Trophoblast cell (in vitro differentiated cells and primary cell): ENCODE results near the gene TRIP4.
A peak's percentile ranks its signal among the peaks of the same experiment; 100 is the strongest.

ENCODE experiments used
- DNase-seq, 2 donors: peaks; one replicate each; pipeline ENCODE4 v3.0.0-alpha.2; 2016
- H2AFZ ChIP-seq: 2 replicates; pipeline ENCODE4 v1.6.1; 2013; ENCODE audit warnings: low read length, moderate library complexity, mild to moderate bottlenecking; ENCODE audit not compliant: insufficient read depth, poor library complexity
- H2AK5ac ChIP-seq: 2 replicates; pipeline ENCODE4 v1.6.1; 2013; ENCODE audit warnings: mild to moderate bottlenecking, low read length
- H2BK120ac ChIP-seq: 2 replicates; pipeline ENCODE4 v1.6.1; 2013; ENCODE audit warnings: low read length, mild to moderate bottlenecking, moderate library complexity; ENCODE audit not compliant: insufficient read depth, poor library complexity
- H2BK12ac ChIP-seq: 2 replicates; pipeline ENCODE4 v1.6.1; 2013; ENCODE audit warnings: mild to moderate bottlenecking, low read length, moderate library complexity
- H2BK5ac ChIP-seq: 2 replicates; pipeline ENCODE4 v1.6.1; 2013; ENCODE audit warnings: low read length, low read depth, moderate library complexity, mild to moderate bottlenecking; ENCODE audit not compliant: poor library complexity
- H3K14ac ChIP-seq: 2 replicates; pipeline ENCODE4 v1.6.1; 2013; ENCODE audit warnings: mild to moderate bottlenecking, low read length
- H3K18ac ChIP-seq: 2 replicates; pipeline ENCODE4 v1.6.1; 2013; ENCODE audit warnings: mild to moderate bottlenecking, low read length
- H3K23ac ChIP-seq: 2 replicates; pipeline ENCODE4 v1.6.1; 2013; ENCODE audit warnings: low read length
- H3K27ac ChIP-seq: 2 replicates; pipeline ENCODE4 v1.5.1; 2013; ENCODE audit warnings: low read depth, mild to moderate bottlenecking, inconsistent platforms, low read length, moderate library complexity
- H3K27me3 ChIP-seq: 2 replicates; pipeline ENCODE4 v1.6.1; 2013; ENCODE audit warnings: inconsistent platforms, mild to moderate bottlenecking, low read length, moderate library complexity; ENCODE audit not compliant: insufficient read depth
- H3K36me3 ChIP-seq, 2 experiments: 1 replicate in 1 of 2; 2 replicates in 1 of 2; pipeline ENCODE4 v1.6.1; 2013; ENCODE audit warnings: low read length in 2 of 2, mild to moderate bottlenecking in 2 of 2, moderate library complexity in 1 of 2; ENCODE audit not compliant: insufficient read depth in 2 of 2, control insufficient read depth in 1 of 2
- H3K4ac ChIP-seq: 2 replicates; pipeline ENCODE4 v1.6.1; 2013; ENCODE audit warnings: low read depth, mild to moderate bottlenecking, low read length, moderate library complexity
- H3K4me1 ChIP-seq, 2 experiments: 1 replicate in 1 of 2; 2 replicates in 1 of 2; pipeline ENCODE4 v1.6.1; 2013; ENCODE audit warnings: low read length in 2 of 2, mild to moderate bottlenecking in 2 of 2, moderate library complexity in 1 of 2; ENCODE audit not compliant: insufficient read depth in 2 of 2, control insufficient read depth in 1 of 2
- H3K4me2 ChIP-seq: 2 replicates; pipeline ENCODE4 v1.6.1; 2013; ENCODE audit warnings: inconsistent platforms, mild to moderate bottlenecking, low read length, moderate library complexity
- H3K4me3 ChIP-seq: 2 replicates; pipeline ENCODE4 v1.5.1; 2013; ENCODE audit warnings: mild to moderate bottlenecking, low read depth, low read length, inconsistent platforms
- H3K79me1 ChIP-seq: one replicate; pipeline ENCODE4 v1.6.1; 2013; ENCODE audit warnings: low read length
- H3K79me2 ChIP-seq: 2 replicates; pipeline ENCODE4 v1.6.1; 2013; ENCODE audit warnings: low read length, mild to moderate bottlenecking; ENCODE audit not compliant: control insufficient read depth, insufficient read depth, poor library complexity
- H3K9ac ChIP-seq: 2 replicates; pipeline ENCODE4 v1.6.1; 2013; ENCODE audit warnings: mild to moderate bottlenecking, low read length
- H3K9me3 ChIP-seq: 2 replicates; pipeline ENCODE4 v1.6.1; 2013; ENCODE audit warnings: low read depth, mild to moderate bottlenecking, control low read depth, inconsistent platforms, low read length; ENCODE audit not compliant: insufficient read depth
- H4K12ac ChIP-seq: 2 replicates; pipeline ENCODE4 v1.6.1; 2013; ENCODE audit warnings: low read depth, mild to moderate bottlenecking, low read length, moderate library complexity
- H4K8ac ChIP-seq: 2 replicates; pipeline ENCODE4 v1.6.1; 2013; ENCODE audit warnings: low read depth, mild to moderate bottlenecking, low read length, moderate library complexity
- H4K91ac ChIP-seq: one replicate; pipeline ENCODE4 v1.6.1; 2013; ENCODE audit warnings: low read depth, mild to moderate bottlenecking, low read length, moderate library complexity
- WGBS: extraction: QIAGEN DNeasy Blood & Tissue Kit; methylation state at CpG from one replicate; pipeline ENCODE4 v1.1.7; 2013; ENCODE audit warnings: missing lambda C conversion rate; ENCODE audit not compliant: insufficient read length, insufficient coverage; ENCODE audit errors: extremely low coverage; 5-methylcytosine and 5-hydroxymethylcytosine counted together

TRIP4 gene

DNA sequence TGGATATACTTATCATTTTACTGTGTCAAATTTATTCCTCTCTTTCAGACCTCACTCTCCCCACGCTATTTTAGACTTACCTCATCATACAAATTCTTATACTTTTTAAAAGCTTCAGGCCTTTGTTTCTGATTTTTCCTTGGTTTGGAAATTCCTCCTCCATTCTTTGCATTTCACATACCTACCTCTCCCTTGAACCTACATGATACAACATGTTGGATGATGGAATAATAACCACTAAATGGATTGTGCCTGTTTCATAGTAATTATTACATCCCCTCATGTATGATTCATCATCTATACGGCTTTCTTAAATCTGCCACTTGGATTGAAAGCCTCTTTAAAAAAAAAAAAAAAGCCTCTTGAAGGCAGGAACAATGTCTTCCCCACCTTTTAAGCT is 24.6 kb downstream of the TRIP4 start:
- Histone ChIP-seq H3K9me3 (no peaks in the 10 kb centered on the region), H3K27me3 (no peaks in the 10 kb centered on the region), H3K4ac (no peak overlapping the region), H3K18ac (no peak overlapping the region), H3K4me3 (no peak overlapping the region), H3K9ac (no peak overlapping the region), H3K79me2 (no peaks in the 10 kb centered on the region), H3K4me2 (no peak overlapping the region), H4K8ac (no peak overlapping the region), H3K36me3 (peaks cover 23 to 26% of the 10 kb centered on the region in 2 experiments), H3K4me1 (no peaks in the 10 kb centered on the region), H3K14ac (no peak overlapping the region), H2BK120ac (no peak overlapping the region), H3K79me1 (no peaks in the 10 kb centered on the region), H2BK5ac (no peak overlapping the region), H3K27ac (no peak overlapping the region), H2AK5ac (no peak overlapping the region), H2AFZ (no peak overlapping the region), H4K91ac (no peak overlapping the region), H2BK12ac (no peak overlapping the region), H3K23ac (no peak overlapping the region), H4K12ac (no peak overlapping the region)
- peak in 1 of 2 donors; percentile 75 for DNase-seq
- WGBS, result no CpG with 5 or more reads among the region's 2 CpGs

DNA sequence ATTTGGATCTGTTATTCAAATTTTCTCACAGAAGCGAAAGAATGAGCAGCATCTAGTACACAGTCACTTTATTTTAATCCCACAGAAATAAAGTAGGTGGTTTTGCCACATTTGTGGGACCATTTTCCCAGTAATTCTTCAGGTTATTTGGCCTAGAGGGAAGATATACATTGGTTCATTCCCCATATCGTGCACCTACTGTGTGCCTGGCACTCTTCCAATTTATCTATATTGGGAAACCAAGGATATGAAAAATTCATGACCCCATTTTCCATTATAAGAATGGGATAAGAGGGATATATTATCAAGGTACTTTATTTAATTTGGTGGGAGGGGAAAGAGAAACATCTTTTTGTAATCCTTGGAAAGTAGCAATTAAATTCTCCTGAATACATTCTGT is 35.1 kb downstream of the TRIP4 start:
- Histone ChIP-seq H4K12ac (no peak overlapping the region), H2BK120ac (no peak overlapping the region), H3K9me3 (no peaks in the 10 kb centered on the region), H3K4me2 (no peak overlapping the region), H3K18ac (no peak overlapping the region), H2BK12ac (no peak overlapping the region), H4K91ac (no peak overlapping the region), H3K14ac (no peak overlapping the region), H3K23ac (no peak overlapping the region), H3K79me1 (no peaks in the 10 kb centered on the region), H3K36me3 (peaks cover 22 to 31% of the 10 kb centered on the region in 2 experiments), H3K4ac (no peak overlapping the region), H3K4me1 (no peaks in the 10 kb centered on the region), H3K27me3 (no peaks in the 10 kb centered on the region), H2AK5ac (no peak overlapping the region), H3K9ac (no peak overlapping the region), H3K4me3 (no peak overlapping the region), H3K27ac (no peak overlapping the region), H3K79me2 (no peaks in the 10 kb centered on the region), H2AFZ (no peak overlapping the region), H4K8ac (no peak overlapping the region), H2BK5ac (no peak overlapping the region)
- WGBS, result no CpG with 5 or more reads among the region's 2 CpGs
- DNase-seq, result no peak

DNA sequence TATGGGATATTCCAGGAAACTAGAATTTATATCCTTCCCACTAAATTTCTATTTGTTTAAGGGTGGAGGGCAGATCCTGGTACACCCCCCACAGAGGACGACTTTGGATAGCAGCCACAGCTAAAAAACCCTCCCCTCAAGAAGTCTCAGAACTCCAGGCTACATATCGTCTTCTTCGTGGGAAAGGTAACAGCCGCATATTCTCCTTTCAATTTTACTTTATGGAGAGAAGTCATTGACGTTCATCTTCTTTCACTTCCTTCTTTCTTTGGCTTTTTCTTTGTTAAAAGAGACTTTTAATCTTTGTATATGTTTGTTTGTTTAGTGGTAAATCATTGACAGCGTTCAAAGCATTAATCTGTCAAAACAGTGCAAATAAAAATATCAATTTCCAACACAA is 36.3 kb downstream of the TRIP4 start:
- no peak overlapping the region for H3K4me3 ChIP-seq
- no peak overlapping the region for H2AK5ac ChIP-seq
- H4K12ac ChIP-seq, result no peak overlapping the region
- no peak for DNase-seq
- no peak overlapping the region for H4K8ac ChIP-seq
- no peaks in the 10 kb centered on the region for H3K9me3 ChIP-seq
- H2BK12ac ChIP-seq, result no peak overlapping the region
- no peak overlapping the region for H3K27ac ChIP-seq
- H3K23ac ChIP-seq, result no peak overlapping the region
- H3K36me3 ChIP-seq, result peaks cover 20 to 34% of the 10 kb centered on the region in 2 experiments
- H4K91ac ChIP-seq, result no peak overlapping the region
- WGBS, result no CpG with 5 or more reads among the region's 6 CpGs
- H2BK120ac ChIP-seq, result no peak overlapping the region
- no peak overlapping the region for H2AFZ ChIP-seq
- H3K9ac ChIP-seq, result no peak overlapping the region
- no peaks in the 10 kb centered on the region for H3K4me1 ChIP-seq
- H3K27me3 ChIP-seq, result no peaks in the 10 kb centered on the region
- H3K79me2 ChIP-seq, result no peaks in the 10 kb centered on the region
- no peak overlapping the region for H3K4ac ChIP-seq
- H3K18ac ChIP-seq, result no peak overlapping the region
- no peaks in the 10 kb centered on the region for H3K79me1 ChIP-seq
- H2BK5ac ChIP-seq, result no peak overlapping the region
- no peak overlapping the region for H3K14ac ChIP-seq
- no peak overlapping the region for H3K4me2 ChIP-seq

DNA sequence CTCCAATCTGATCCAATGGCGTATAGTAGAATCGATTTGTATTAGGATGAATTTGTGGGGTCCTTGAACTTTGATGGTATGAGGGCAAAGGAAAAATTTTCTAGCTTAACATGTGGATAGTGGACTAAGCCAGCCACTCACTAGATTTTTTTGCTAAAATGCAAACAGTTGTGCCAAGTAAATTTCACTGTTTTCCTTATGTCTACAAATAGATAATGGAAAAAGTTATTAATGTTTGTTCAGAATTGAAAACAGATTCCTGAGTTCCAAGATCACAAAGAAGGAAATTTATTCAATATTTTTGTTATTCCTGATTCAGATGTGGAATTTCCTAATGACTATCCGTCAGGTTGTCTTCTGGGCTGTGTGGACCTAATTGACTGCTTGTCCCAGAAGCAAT is 37.6 kb downstream of the TRIP4 start:
- Histone ChIP-seq H3K4me3 (no peak overlapping the region), H3K4me1 (no peaks in the 10 kb centered on the region), H3K23ac (no peak overlapping the region), H3K27me3 (no peaks in the 10 kb centered on the region), H2BK12ac (no peak overlapping the region), H3K14ac (no peak overlapping the region), H3K4ac (no peak overlapping the region), H3K36me3 (peaks cover 20 to 30% of the 10 kb centered on the region in 2 experiments), H4K91ac (no peak overlapping the region), H3K9me3 (no peaks in the 10 kb centered on the region), H2AFZ (no peak overlapping the region), H3K9ac (no peak overlapping the region), H2AK5ac (no peak overlapping the region), H2BK120ac (no peak overlapping the region), H3K79me1 (no peaks in the 10 kb centered on the region), H3K18ac (no peak overlapping the region), H2BK5ac (no peak overlapping the region), H4K8ac (no peak overlapping the region), H3K4me2 (no peak overlapping the region), H3K79me2 (no peaks in the 10 kb centered on the region), H4K12ac (no peak overlapping the region), H3K27ac (no peak overlapping the region)
- no peak for DNase-seq
- WGBS, result no CpG with 5 or more reads among the region's 3 CpGs
